ENCODE results near the gene LAPTM5.
"Not testable (repeated sequence)": the region's sequence is repeated elsewhere in the genome, so short reads cannot be mapped to it uniquely, and the experiment has no call there.

LAPTM5 gene

GRCh38 chr1:30768830-30769718 is 11.5 kb upstream of the LAPTM5 start:
- DNase-seq, result no peak

- DNase-seq, result no peak
Measured at GRCh38 chr1:30768159-30768829, 10.7 kb upstream of the LAPTM5 start.

- DNase-seq, result not testable (repeated sequence)
Measured at GRCh38 chr1:30766948-30767347, 9.4 kb upstream of the LAPTM5 start.

- DNase-seq, result no peak
Measured at GRCh38 chr1:30765556-30766434, 8.2 kb upstream of the LAPTM5 start.

GRCh38 chr1:30764939-30765555 is 7.5 kb upstream of the LAPTM5 start:
- DNase-seq, result no peak

- no peak for DNase-seq
Measured at GRCh38 chr1:30764396-30764795, 6.8 kb upstream of the LAPTM5 start.

- DNase-seq, result no peak
Measured at GRCh38 chr1:30763651-30764248, 6.2 kb upstream of the LAPTM5 start.

- no peak for DNase-seq
Measured at GRCh38 chr1:30762930-30763650, 5.5 kb upstream of the LAPTM5 start.

GRCh38 chr1:30762152-30762929 is 4.8 kb upstream of the LAPTM5 start:
- no peak for DNase-seq

GRCh38 chr1:30761381-30762151 is 4.0 kb upstream of the LAPTM5 start:
- DNase-seq, result peak; percentile 38

GRCh38 chr1:30760596-30761324 is 3.2 kb upstream of the LAPTM5 start:
- peak; percentile 30 for DNase-seq

- DNase-seq, result peak; percentile 79
Measured at GRCh38 chr1:30759718-30760281, 2.2 kb upstream of the LAPTM5 start.

- no peak for DNase-seq
Measured at GRCh38 chr1:30758785-30759380, 1.3 kb upstream of the LAPTM5 start.

GRCh38 chr1:30758121-30758688 is 631 bp upstream of the LAPTM5 start:
- no peak for DNase-seq

GRCh38 chr1:30756545-30757351 is 826 bp downstream of the LAPTM5 start:
- peak; percentile 83 for DNase-seq

GRCh38 chr1:30756206-30756544 is 1.4 kb downstream of the LAPTM5 start:
- no peak for DNase-seq

GRCh38 chr1:30755746-30756145 is 1.8 kb downstream of the LAPTM5 start:
- no peak for DNase-seq
